ENCODE results near the gene BTC.
"Not testable (repeated sequence)": the region's sequence is repeated elsewhere in the genome, so short reads cannot be mapped to it uniquely, and the experiment has no call there.

The BTC gene, protein sequence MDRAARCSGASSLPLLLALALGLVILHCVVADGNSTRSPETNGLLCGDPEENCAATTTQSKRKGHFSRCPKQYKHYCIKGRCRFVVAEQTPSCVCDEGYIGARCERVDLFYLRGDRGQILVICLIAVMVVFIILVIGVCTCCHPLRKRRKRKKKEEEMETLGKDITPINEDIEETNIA

DNA sequence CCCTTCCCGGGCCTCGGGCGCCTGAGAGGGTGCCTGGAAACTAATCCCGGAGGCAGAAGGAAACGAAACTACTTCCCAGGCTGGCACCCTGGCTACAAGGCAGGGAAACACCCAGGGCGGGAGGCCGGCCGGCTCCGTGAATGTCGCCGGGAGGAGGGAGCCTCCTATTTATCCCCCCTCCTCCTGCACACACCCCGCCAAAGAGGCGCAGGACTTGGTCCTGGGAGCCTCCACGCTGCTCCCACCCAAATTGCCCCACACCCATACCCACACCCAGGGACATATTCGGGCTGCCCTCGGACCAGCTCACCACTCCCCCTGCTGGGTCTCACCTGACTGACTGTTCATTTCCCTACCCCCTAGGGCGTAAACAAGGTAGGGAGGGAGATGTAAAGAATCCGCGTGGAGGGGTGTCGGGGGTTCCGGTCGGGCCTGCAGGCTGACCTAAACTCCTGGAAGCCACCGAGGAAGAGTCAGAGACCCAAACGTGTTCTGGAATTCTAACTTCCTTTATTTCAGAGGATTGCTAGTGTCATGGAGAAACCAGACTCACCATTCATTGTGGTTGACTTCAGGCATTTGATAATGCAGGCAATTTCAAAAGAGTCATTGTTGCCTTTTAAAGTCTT lies at the start of gene BTC:
TSS of gene BTC (minus strand) at position 142 of the 629 bp plus-strand sequence. CDS start 198 bp downstream, outside the sequence.
- DNase-seq (ENCODE audit: low read depth) = no peak

DNA sequence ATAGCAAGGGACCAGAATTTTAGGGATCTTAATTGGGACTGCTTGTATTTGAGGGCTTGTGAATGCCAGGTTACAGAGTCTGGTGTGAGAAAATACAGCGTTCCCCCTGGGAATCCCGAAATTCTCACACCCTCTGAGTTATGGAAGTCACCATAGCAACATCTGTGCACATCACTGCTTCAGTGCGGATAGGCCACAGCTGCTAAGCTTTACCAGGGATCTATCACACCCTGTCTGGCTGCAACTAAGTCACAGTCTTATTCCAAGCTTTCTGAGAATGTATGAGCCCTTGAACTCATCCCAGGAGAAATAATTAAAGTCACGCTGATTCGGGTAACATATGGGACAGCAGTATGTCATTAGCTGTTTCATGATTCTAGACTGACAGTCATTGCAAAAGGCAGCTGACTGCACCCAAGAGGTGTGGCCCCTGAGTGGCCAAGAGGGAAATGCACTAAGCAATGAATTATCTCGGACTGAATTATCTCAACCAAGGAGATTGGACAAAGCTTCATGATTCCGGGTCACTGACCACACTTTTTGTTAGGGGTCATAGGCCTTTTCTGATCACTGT lies 46.7 kb upstream of the BTC start:
- DNase-seq (ENCODE audit: low read depth) = no peak

DNA sequence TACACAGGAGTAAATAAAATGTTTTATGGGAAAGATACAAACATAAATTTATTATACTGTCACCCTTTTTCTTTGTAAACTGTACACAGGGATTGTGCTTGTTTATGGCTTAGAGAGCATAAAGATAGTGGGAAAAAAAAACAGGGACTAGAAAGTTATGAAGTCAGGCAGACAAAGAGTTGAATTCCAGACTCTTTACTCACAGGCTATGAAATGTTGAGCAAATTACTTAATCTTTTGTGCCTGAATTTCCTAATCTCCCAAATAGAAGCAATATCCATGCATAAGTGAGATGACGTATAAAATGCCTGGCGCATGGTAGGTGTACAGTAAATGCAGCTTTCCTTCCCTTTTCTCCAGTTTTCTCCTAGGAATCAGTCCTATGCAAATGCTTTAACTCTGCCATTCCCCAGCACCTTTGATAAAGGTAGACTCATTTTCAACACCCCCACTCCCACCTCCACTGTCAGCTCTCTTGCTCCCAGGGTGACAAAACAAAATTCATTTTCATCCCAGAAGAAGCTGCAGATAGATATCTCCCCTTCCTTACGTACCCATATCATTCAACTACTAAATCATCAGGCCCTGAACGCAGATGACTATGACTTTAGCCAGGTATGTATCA lies 44.5 kb upstream of the BTC start:
- no peak for DNase-seq (ENCODE audit: low read depth)

DNA sequence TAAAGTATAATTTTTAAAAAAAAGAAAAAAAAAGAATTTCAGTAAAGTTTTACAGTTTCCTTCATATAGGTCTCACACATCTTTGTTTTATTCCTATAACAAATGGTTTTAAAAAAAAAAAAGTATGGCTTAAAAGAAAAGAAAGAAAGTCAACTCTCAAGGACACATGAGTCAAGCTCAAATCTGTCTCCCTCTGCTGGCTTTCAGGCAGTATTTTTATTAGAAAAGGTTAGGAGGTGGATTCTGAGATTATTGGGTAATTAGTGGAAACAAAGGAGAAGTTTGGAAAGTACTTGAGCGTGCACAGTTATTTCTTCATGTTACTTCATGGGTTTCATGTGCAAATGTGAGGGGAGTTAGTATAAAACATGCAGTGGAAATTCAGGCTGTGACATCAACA lies 36.6 kb upstream of the BTC start:
- DNase-seq (ENCODE audit: low read depth) = no peak

DNA sequence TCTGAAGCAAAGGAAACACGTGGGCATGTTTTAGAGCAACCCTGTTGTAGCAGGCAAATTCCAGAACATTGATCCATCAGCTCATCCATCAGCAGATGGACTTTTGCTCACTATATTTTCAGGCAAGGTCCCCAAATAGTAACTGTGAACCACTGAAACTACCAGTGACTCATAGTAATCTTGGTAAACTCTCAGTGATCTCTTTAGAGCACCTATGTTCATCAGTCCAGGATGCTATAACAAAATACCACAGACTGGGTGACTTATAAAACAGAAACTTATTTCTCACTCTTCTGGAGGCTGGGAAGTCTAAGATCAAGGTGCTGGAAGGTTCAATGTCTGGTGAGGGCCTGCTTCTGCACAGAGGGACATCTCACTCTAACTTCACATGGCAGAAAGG lies 28.9 kb upstream of the BTC start:
- DNase-seq (ENCODE audit: low read depth) = no peak

DNA sequence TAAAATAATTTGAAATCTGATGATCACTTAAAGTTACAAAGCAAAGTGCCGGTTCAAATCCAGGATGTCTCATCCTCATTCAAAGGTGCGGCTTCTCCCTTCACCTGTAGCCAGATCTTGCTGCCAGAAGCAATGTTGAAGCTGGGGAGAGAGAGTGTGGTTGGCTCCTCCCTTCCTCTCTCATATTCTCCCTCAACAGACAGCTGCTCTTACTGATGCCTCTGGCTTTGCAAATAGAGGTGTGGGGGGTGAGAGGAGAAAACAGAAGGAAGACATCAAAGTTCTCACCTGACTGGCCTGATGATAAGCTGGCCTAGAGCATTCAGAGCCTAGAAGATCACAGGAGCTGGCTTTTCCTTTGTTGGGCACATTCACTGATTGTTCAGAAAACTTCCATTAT lies 28.3 kb upstream of the BTC start:
- no peak for DNase-seq (ENCODE audit: low read depth)

DNA sequence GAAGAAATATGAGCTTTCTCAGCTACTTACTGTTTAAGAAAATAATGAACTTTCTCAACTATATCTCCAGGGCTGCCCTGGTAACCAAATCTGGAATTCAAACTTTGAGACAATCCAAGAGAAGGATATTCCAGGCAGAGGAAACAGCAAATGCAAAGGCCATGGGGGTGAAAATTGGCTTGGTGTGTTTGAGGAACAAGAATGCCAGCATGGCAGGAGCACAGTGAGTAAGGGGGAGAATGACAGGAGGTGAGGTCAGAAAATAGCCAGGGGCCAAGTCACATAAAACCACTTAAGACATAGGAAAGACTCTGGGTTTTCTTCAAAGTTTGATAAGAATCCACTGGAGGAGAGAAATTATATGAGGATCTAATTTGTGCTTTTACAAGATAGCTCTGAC lies 27.2 kb upstream of the BTC start:
- DNase-seq (ENCODE audit: low read depth) = no peak

DNA sequence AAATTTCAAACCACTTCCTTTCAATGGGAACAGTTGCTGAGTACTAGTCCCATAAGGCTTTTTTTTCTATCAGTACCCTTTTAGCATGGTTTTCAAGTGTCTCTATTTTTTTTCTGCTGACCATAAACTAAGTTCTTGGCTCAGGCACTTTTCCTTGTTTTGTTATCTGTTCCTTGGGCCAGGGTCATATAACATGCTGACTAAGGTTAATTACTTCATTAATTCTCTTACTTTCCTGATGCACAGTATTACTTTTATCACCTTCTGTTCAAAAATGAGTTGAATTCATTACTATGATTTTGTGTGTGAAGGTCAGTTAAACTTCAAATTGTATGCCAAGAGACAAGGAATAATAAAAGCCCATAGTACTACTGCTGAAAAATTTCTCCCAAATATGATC lies 19.7 kb upstream of the BTC start:
- DNase-seq (ENCODE audit: low read depth) = no peak

DNA sequence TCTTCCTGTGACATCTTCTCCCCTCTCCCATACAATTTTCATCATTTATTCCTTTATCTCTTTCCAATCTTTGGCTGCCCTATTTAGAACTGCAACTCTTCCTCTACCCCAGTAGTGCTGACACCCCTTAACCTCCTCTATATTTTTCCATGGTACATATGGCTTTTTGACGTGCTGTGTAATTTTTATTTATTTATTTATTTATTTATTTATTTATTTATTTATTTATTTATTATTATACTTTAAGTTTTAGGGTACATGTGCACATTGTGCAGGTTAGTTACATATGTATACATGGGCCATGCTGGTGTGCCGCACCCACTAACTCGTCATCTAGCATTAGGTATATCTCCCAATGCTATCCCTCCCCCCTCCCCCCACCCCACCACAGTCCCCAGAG lies 17.7 kb upstream of the BTC start:
- not testable (repeated sequence) for DNase-seq (ENCODE audit: low read depth)

DNA sequence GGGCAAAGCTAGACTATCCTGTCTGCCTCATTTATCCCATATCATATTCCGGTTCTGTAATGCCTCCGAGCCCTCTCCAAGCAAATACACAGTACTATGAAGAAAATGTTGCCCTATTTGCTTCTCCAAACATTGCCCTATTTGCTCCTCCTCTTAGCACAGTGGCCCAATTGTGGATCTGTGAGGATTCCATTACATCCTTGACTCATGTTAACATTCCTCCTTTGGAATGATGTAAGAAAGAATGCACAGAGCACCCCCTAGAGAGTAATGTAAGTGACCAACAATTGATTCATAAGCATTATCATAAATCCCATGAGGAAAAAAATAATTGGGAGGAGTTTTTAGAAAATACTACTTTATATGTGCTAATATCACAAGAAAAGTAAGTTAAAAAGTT lies 11.3 kb upstream of the BTC start:
- no peak for DNase-seq (ENCODE audit: low read depth)

DNA sequence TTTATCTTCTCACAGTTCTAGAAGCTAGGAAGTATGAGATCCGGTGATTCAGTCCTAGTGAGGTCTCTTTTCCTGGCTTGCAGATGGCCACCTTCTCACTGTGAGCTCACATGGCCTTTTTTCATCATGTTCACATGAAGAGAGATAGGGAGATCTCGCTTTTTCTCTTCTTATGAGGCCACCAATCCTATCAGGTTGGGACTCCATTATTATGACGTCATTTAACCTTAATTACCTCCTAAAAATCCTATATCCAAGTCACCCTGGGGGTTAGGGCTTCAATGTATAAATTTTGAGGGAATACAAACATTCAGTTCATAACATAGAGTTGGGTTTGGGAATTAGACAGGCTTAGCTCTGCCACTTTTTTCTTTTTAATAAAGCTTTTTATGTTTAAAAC lies 6.0 kb upstream of the BTC start:
- DNase-seq (ENCODE audit: low read depth) = no peak

DNA sequence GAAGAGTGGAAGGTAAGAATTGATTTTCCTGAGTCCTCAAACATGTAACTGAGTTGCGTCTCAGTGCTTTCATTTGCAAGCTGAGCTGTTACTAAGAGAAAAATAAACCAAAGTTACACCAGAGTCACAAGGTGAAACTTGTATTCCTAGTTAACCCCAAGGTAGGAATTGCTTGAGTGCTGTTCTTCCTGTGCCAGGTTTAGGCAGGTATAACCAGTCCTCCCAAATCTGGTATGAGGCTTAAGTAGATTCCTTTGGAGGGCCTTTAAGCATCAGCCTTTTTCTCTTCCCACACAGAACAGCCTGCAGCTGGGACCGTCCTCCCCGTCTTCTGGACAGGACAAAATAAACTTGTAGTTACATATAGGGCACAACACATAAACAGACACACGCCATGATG lies 2.3 kb upstream of the BTC start:
- DNase-seq (ENCODE audit: low read depth) = no peak

DNA sequence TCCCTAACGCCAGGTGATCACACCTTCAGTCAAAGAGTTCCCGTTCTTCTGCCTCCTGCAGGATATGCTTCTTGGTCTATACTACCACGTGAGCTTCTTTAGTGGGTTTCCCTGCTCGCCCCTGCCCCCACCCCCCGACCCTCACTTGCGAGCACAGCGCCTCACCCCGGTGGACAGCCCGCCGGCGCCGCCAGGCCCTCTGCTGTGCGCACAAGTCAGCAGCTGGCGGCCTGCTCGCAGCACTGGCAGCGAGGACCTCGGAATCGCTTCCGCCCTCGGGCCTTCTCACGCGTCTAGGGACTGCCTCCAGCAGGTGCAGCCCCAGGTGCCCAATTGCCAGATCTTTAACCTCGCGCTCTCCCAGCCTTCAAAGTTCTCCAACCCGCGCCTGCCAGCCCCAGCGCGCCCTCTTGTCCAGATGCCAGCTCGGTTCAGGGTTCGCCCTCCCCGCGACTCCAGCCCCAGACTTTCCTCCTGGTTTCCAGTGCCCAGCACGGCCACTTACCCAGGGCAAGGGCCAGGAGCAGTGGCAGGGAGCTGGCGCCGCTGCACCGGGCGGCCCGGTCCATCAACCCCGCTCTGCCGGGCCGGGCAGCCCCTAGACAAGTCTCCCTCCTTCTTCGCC lies 454 bp downstream of the BTC start:
- no peak for DNase-seq (ENCODE audit: low read depth)

DNA sequence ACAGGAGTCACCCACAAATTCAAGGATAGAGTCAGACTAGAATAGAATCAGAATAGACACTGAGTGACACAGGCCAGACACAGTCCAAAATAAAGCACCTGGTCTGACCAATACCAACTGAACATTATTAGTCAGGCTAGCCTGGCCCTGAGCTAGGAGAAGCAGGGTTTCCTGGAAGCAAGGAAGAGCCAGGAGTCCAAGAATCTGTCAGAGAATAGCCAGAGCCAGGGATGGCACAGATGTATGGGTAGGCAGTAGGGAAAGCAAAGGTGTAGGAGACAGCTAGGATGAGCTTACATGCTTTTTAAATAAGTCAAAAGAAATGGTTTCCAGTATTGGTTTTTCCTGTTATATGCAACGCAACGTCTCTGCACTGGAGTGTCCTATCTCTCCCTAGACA lies 3.7 kb downstream of the BTC start:
- no peak for DNase-seq (ENCODE audit: low read depth)

DNA sequence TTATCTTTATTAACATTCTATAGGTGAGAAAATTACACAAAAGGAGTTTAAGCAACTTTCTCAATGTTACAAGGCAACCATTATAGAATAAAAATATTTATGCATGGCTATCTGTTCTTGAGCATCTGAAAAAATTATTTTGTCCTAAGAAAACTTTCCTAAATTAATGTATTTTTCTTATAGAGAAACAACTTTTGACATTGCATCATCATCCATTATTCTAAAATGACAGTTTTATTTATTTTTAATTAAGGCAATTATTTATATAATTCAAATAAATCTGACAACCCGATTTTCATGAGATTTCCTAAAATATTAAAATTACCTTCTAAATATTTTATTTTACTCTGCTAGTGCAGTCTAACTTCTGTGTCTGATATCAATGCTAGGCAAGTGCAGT lies 4.8 kb downstream of the BTC start:
- DNase-seq (ENCODE audit: low read depth) = no peak

DNA sequence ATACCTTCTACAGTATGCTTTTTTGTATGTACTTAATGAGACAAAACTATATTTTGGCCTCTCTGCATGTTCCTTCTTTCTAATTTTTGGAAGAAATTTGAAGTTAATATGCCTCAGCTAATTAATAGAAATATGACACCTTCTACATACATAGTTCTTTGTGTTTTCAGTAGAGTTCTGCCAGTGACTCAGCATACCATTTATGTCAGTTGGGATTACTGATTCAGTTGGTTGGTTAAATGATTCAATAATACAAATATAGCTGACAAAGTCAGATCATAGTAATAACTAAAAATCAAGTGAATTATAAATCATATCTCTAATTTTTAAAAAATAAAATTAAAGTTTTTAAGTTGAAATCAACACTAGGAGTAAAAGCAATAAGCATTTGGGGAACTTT lies 16.8 kb downstream of the BTC start:
- DNase-seq (ENCODE audit: low read depth) = no peak

DNA sequence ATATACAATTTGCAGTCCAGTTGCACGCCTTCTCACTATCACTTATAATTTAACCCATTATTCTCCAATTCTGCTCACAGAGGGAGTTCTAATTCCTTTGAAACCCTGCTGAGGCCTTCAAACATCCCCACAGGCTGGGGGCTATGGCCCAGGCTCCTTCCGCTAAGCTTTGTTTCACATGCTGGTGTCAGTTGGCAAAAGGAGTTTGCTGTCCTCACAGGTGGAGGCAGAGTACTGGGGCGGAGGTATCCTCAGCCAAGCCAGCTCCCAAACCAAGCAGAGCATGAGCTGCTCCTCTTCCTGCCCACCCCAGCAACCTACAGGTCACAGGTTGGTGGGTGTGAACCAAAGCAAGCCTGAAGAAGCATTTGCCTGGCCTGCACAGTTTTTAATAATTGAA lies 21.5 kb downstream of the BTC start:
- DNase-seq (ENCODE audit: low read depth) = no peak

DNA sequence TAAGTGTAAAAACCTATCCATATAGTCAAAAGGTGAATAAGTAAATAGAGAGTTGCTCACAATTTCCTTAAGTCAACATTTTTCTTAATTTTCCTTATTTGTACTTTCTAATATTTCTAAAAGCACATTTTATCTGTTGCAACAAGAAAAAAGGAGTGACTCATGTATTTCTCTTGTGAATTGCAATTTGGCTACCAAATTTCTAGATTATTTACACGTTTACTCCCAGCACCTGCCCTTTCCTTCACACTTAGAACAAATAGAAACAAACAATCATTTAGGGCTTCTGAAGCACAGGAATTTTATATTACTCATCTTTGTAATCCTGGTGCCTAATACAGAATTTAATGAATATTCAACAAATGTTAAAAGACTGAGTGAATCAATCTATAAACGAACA lies 22.2 kb downstream of the BTC start:
- no peak for DNase-seq (ENCODE audit: low read depth)

DNA sequence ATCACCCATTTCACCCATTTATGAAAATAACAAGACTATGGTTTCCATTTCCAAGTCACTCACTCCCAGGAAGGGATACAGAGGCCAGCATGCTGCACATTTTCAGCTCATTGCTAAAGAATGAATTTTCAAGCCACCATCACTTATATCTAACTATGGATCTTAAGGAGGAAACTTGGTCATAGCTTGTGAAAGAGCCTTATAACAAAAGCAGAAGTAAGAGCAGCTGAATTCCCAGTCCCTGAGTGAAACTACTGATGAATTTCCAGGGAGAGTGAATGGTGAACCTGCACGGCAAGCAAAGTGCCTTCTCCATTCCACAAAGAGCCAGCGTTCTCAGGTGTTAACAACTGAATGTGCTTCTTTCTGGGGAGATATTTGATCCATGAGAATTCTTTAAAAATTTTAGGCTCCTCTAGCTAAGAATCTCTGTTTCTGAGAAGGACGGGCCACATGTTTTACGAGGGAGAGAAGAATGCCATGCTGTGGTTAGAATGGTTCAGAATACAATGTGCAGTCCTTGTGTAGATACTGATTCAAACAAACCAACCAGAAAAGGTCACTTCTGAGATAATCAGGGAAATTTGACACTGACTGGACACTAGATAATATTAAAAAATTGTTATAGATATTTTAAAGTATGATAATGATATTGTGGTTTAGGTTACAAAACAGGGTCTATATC lies 24.0 kb downstream of the BTC start:
- DNase-seq (ENCODE audit: low read depth) = no peak

DNA sequence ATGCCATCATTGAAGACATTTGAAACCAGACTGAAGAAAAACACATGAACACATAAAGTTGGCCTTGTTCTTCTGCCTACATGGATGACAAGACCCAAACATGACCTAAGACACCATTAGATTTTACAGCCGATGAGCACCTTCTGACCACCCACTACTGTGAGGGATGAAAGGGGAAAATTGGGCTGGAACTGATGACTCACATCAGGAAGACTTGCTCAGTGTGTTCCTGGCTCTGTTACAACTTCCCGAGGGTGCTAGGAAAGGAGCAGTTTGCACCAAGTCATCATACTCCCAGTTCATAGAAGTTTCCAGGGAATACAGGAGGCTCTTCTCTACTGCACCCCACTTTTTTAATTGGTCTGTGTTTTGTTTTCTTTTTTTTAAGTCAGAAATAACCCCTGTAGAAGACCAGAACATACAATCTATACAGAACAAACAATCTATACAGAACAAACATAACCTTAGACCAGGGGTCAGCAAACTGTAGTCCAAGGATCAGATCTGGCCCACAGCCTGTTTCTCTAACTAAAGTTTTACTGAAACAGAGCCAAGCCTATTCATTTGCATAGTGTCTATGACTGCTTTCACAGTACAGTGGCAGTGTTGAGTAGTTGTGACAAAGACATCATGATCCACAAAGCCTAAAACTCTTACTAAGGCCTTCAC lies 25.3 kb downstream of the BTC start:
- no peak for DNase-seq (ENCODE audit: low read depth)

DNA sequence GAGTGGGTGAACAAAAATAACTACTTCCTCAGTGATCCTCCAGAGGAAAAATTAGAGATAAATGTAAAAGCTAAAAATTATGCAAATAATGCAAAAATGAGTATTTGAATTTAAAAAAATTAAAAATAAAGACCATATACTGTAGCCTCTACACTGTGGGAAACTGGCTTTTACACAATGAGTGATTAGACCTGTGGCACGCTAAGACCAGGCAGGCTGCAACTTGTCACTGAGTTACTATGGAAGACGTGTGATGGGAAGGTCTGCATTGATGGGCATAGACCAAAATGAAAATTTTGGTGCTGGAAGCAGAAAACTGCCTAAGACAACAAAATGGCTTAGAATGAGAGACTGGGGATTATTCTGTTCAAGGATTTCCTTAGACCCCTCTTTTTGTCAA lies 30.2 kb downstream of the BTC start:
- no peak for DNase-seq (ENCODE audit: low read depth)

DNA sequence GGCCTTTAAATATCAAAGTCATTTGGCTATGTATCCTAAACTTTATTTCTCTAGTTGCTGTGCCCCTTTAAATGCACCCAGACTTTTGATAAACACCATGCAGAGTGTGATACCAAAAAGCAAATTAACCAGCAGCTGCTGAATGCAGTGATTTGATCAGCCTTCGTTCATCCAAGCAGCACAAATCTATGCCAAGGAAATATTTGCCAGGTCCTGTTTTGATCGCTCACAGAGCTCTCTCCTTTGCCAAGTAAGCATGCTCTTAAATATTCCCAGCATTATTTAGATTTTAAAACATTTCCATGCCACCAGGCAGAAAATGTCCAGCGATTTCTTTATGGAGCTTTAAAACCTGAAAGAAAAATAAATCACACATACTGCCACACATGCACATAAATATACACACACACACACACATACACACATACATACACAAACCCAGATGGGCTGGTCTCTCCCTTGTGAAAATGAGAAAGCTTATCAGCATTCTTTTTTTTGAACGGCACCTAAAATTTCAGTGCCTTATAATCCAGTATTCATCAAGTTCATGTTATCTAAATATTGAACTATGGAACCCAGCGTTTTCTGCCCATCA lies 35.7 kb downstream of the BTC start:
- no peak for DNase-seq (ENCODE audit: low read depth)
